GM18868 (cell line): Measurements from ENCODE around the gene BPIFB2.

Experiments used
- ATAC-seq: cut with Tn5 transposase; IDR thresholded peaks from one replicate; pipeline ENCODE4 v1.9.1; 2021; ENCODE audit warnings: mild to moderate bottlenecking, moderate library complexity; ENCODE audit not compliant: unreplicated experiment

The BPIFB2 gene

GRCh38 chr20:32984196-32984595 is 23.3 kb upstream of the BPIFB2 start:
- ATAC-seq, result no peak

- no peak for ATAC-seq
These were observed 22.7 kb upstream of the BPIFB2 start for GRCh38 chr20:32984631-32985354.

- no peak for ATAC-seq
These were observed 21.9 kb upstream of the BPIFB2 start for GRCh38 chr20:32985596-32985995.

- no peak for ATAC-seq
These were observed 21.1 kb upstream of the BPIFB2 start for GRCh38 chr20:32986331-32986966.

GRCh38 chr20:32987044-32987825 is 20.3 kb upstream of the BPIFB2 start:
- no peak for ATAC-seq

- ATAC-seq, result no peak
These were observed 19.5 kb upstream of the BPIFB2 start for GRCh38 chr20:32988008-32988407.

GRCh38 chr20:32989507-32990283 is 17.8 kb upstream of the BPIFB2 start:
- ATAC-seq, result no peak

- no peak for ATAC-seq
These were observed 17.1 kb upstream of the BPIFB2 start for GRCh38 chr20:32990426-32990825.

GRCh38 chr20:32991383-32991782 is 16.1 kb upstream of the BPIFB2 start:
- ATAC-seq, result no peak

- ATAC-seq, result no peak
These were observed 15.5 kb upstream of the BPIFB2 start for GRCh38 chr20:32991792-32992641.

- ATAC-seq, result no peak
These were observed 13.9 kb upstream of the BPIFB2 start for GRCh38 chr20:32993496-32994050.

GRCh38 chr20:32995802-32996201 is 11.7 kb upstream of the BPIFB2 start:
- no peak for ATAC-seq

GRCh38 chr20:32997431-32997830 is 10.1 kb upstream of the BPIFB2 start:
- no peak for ATAC-seq

GRCh38 chr20:32999603-33000250 is 7.8 kb upstream of the BPIFB2 start:
- ATAC-seq, result no peak

- ATAC-seq, result no peak
These were observed 6.6 kb upstream of the BPIFB2 start for GRCh38 chr20:33000802-33001466.

GRCh38 chr20:33002087-33002808 is 5.3 kb upstream of the BPIFB2 start:
- ATAC-seq, result no peak

GRCh38 chr20:33004141-33004751 is 3.3 kb upstream of the BPIFB2 start, which contains the start of gene SUN5:
TSS of gene SUN5 (minus strand) at chr20:33004433. CDS start at chr20:33004340, 93 bp downstream.
- ATAC-seq, result no peak

GRCh38 chr20:33005132-33005566 is 2.4 kb upstream of the BPIFB2 start:
- no peak for ATAC-seq
